22Rv1 (cell line): ENCODE results near the gene RPS6KA1.

Experiments used
- ZFX ChIP-seq: fragments of 450-650 bp; IDR thresholded peaks from 2 replicates; pipeline ENCODE4 v1.6.1; 2017; ENCODE audit warnings: antibody characterized with exemption, borderline replicate concordance
- TF ChIP-seq, protein P1 (sequence below): fragments of 450-650 bp; IDR thresholded peaks from 2 replicates; pipeline ENCODE4 v1.5.1; 2017; ENCODE audit warnings: mild to moderate bottlenecking

DNA sequence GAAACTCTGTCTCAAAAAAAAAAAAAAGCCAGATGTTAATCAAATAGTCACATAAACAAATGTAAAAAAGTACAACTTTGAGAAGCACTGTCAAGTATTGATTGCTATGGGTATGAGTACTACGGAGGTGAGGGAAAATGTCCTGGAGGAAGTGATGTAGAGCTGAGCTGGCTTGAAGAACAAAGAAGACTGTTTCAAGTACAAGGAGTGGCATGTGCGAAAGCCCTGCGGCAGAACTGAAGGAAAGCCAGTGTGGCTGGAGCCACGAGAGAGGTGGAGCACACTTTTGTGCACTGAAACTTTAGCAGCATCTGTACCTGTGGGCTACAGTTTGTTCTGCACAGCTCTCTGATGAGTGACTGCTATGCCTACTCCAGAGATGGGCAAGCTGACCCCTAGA is 5.4 kb upstream of the RPS6KA1 start:
- TF ChIP-seq, protein P1, sequence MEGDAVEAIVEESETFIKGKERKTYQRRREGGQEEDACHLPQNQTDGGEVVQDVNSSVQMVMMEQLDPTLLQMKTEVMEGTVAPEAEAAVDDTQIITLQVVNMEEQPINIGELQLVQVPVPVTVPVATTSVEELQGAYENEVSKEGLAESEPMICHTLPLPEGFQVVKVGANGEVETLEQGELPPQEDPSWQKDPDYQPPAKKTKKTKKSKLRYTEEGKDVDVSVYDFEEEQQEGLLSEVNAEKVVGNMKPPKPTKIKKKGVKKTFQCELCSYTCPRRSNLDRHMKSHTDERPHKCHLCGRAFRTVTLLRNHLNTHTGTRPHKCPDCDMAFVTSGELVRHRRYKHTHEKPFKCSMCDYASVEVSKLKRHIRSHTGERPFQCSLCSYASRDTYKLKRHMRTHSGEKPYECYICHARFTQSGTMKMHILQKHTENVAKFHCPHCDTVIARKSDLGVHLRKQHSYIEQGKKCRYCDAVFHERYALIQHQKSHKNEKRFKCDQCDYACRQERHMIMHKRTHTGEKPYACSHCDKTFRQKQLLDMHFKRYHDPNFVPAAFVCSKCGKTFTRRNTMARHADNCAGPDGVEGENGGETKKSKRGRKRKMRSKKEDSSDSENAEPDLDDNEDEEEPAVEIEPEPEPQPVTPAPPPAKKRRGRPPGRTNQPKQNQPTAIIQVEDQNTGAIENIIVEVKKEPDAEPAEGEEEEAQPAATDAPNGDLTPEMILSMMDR: no peak
- no peak for TF ChIP-seq ZFX
